ENCODE measurements around the gene MTUS2.

GRCh38 chr13:29382021-29382420 is 561.9 kb downstream of the MTUS2 start:
- TF ChIP-seq, protein P1, sequence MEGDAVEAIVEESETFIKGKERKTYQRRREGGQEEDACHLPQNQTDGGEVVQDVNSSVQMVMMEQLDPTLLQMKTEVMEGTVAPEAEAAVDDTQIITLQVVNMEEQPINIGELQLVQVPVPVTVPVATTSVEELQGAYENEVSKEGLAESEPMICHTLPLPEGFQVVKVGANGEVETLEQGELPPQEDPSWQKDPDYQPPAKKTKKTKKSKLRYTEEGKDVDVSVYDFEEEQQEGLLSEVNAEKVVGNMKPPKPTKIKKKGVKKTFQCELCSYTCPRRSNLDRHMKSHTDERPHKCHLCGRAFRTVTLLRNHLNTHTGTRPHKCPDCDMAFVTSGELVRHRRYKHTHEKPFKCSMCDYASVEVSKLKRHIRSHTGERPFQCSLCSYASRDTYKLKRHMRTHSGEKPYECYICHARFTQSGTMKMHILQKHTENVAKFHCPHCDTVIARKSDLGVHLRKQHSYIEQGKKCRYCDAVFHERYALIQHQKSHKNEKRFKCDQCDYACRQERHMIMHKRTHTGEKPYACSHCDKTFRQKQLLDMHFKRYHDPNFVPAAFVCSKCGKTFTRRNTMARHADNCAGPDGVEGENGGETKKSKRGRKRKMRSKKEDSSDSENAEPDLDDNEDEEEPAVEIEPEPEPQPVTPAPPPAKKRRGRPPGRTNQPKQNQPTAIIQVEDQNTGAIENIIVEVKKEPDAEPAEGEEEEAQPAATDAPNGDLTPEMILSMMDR (IDR thresholded peaks at IDR 0.05; ENCODE audit: borderline replicate concordance, extremely low read depth, low read length, poor library complexity, severe bottlenecking), result no peak
- TF ChIP-seq EZH2 (IDR thresholded peaks at IDR 0.05; ENCODE audit: borderline replicate concordance, low read depth, low read length, severe bottlenecking), result no peak

Measured in DND-41 (cell line).